ENCODE measurements around the gene GRHPR.
"Not testable (repeated sequence)": the region's sequence is repeated elsewhere in the genome, so short reads cannot be mapped to it uniquely, and the experiment has no call there.

GRHPR gene

DNA sequence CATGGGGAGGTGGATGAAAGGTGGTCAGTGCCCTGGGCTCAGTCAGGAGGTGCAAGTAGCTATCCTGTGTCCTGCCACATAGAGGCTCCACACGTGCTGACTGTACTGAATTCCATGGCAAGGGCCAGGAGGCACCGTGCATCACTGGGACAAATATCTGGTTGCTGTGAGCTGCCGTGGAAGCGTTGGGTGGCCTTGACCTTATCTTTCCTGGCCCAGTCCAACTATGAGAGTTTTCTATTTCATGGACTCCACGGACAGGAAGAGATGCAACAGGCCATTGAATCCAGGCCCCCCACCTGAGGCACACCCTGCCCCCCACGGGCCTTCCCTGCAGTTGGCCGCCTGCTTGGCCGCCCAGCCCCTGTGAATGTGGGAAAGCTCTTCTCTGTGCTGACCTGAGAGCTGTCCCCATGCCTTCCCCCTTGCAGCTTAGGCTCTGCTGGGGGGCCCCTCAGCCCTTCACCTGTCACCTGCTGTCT, 1.7 kb downstream of the GRHPR start:
- DNase-seq = no peak

GRCh38 chr9:37424686-37425297, 2.3 kb downstream of the GRHPR start:
- no peak for DNase-seq

- DNase-seq = no peak
These were observed 2.8 kb downstream of the GRHPR start for GRCh38 chr9:37425298-37425752.

GRCh38 chr9:37426431-37426830, 3.9 kb downstream of the GRHPR start:
- DNase-seq = not testable (repeated sequence)

DNA sequence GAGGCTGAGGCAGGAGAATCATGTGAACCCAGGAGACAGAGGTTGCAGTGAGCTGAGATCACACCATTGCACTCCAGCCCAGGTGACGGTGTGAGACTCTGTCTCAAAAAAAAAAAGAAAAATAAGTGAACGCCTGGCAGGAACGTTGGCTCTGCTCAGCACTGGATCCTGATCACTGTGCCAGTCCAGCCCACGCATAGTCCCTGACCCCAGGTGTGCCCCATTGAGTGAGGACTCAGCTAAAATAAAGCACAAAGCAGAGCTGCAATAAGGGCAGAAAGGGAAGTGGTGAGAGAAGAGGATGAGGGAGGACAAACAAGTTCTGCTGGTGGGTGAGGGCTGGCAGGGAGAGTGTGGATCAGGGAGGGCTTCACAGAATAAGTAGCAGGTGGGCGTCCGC, 4.3 kb downstream of the GRHPR start:
- DNase-seq = no peak

GRCh38 chr9:37428345-37428744, 5.8 kb downstream of the GRHPR start:
- no peak for DNase-seq

DNA sequence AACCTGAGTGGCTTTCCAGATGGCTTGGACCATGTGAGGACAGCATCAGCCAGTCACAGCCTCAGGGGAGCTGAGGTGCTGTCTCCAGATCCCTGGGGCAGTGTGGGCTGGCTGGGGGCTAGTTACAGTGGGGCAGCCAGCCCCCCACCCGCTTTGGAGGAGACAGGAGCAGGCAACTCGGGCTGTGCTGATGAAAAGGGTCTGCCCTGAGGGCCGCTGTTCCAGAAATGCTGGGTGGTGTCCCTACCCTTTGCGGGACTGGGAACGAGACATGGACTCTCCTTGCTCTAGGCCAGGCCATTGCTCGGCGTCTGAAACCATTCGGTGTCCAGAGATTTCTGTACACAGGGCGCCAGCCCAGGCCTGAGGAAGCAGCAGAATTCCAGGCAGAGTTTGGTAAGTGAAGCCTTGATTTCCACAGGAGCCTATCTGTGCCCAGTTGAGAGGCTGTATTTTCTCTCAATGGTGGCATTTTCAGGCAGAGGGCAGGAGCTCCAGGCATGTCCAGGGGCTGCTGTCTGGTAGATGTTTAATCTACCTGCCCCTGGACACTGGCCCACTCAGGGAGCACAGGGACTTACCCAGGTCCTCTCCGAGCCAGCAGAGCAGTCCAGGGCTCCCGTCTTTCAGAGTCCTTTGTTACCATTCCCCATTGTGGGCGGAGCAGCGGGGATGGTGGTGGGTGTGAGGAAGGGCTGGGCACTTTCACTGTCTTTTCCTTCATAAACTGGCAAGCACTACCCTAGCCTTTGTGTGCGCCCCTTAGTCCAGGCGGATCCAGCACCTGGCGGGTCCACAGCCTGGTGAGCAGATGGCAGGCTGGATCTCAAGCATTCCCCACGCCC, 7.2 kb downstream of the GRHPR start:
- no peak for DNase-seq

DNA sequence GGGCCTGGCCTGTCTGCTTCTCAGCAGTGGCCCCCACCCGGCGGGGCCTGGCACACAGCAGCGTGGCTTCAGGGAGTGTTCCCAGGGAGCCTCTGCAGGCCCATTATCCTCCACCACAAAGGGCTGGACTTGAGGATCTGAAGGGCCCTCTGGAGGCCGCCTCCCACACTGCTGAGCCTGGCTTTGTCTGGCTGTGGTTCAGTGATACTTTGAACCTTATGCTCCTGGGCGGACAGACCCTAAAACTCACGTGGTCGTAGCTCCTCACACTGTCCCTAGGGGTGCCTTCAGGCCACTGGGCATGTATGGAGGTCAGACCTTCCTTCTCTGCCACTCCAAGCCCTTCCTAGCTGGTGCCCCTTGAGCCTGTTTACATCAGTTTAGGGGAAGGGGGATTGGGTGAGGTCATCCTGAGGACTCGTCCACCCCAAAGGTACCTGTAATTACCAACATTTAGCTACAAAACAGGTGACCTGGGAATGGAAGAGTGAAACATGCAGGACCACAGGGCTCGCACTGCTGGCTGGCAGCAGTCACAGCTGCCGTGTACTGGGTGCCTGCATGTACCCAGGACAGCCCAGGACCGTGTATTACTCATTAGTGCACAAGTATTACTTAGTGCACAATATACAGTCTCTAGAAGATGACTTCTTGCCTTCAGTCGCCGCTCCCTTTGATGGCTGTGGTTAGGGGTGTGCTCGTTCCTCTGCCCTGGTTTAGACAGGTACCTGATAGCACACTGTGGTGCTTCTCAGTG, 8.5 kb downstream of the GRHPR start:
- no peak for DNase-seq

- DNase-seq = no peak
These were observed 9.5 kb downstream of the GRHPR start for GRCh38 chr9:37432020-37432419.

DNA sequence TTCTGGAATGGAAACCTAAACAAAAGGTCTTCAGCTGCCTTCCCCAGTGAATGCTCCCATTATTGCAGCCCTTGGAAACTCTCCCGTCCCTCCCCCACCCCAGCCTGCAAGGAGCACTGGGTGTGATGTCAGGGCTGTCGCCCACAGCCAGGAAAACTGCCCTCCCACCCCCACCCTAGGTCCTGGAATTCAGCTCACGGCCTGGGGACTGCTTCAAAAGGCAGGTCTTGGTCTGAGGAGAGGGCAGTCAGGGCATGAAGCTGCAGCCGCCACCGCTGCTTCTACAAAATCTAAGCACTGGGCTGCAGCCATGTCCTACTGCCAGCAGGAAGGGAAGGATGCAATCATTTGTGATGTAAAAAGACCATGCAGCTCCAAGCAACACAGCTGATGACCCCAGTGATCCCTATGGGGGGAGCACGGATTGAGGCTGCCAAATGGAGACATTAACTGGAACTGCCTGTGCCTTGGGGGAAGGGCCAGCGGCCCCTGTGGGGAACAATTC, 11.4 kb downstream of the GRHPR start:
- DNase-seq = no peak

DNA sequence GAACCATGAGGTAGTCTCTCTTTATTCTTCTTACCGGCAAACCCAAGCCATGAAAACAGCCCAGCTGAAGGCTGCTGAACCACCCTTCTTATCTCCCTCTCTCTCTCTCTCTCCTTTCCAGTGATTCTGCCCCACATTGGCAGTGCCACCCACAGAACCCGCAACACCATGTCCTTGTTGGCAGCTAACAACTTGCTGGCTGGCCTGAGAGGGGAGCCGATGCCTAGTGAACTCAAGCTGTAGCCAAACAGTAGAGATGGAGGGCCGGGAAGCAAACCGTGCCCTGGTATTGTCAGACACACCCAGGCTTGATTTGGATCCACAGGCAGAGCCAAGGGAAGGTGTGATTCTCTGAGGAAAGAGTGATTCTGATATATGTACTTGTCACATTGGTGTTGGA, 14.0 kb downstream of the GRHPR start:
- no peak for DNase-seq

DNA sequence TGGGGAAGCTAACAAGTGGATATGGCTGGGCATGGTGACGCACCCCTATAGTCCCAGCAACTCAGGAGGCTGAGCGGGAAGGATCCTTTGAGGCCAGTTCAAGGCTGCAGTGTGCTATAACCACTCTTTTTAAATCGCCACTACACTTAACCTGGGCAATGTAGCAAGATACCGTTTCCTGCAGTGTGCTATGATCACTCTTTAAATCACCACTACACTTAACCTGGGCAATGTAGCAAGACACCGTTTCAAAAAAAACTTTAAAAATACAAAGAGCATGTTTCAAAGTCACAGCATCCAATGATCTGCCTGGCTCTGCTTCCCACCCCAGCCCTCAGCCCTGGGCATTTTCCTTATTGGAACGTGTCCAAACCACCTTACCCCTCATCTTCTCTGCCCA, 14.5 kb downstream of the GRHPR start:
- DNase-seq = no peak

- no peak for DNase-seq
These were observed 15.1 kb downstream of the GRHPR start for GRCh38 chr9:37437621-37438020.

GRCh38 chr9:37438359-37438758, 15.9 kb downstream of the GRHPR start:
- DNase-seq = no peak

DNA sequence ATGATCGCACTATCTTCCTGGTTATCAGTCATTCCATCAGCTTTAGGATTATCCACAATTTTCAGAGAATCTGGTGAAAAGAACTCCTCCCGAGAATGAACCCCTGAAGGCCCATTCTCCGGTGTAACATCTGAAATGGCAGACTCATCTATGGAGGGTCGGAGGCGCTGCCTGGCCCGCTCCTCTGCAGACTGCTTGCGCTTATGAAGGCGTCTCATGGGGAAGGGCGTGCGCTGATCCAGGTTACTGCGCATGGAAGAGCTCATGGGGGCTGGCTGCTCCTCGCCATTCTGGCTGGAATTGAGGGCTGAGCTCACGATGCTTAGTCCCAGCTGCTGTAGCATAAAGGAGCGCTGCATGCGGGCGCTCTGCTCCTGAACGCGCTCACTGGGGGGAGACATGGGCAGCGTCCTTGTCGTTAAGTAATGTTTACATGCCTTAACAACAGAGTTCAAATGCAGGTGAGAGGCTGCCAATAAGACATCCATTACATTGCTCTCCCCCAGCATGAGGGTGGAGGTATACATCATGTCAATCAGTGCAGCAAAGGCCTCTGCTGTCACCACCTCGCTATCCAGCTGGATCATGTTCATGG, 19.4 kb downstream of the GRHPR start:
- no peak for DNase-seq

DNA sequence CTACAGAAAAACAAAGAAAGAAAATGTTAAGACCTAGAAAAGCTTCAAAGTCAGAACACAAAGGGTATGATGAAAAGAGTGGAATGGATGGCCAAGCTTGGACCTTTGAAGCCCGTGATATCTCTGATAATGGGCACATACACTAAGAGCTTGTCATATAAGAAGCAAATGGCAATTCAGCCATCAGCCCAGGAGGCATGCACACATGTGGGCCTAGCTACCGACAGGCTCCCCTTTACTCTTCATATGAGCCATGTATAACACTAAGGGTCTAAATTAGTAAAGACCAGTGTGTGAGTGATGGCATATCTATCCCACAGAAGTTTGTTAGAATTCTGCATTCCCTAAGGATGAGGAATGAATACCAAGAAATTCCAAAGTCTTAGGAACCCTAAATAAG, 20.1 kb downstream of the GRHPR start:
- DNase-seq = no peak

GRCh38 chr9:37443566-37443965, 21.1 kb downstream of the GRHPR start:
- no peak for DNase-seq

- no peak for DNase-seq
These were observed 22.4 kb downstream of the GRHPR start for GRCh38 chr9:37444890-37445289.

- DNase-seq = no peak
These were observed 23.3 kb downstream of the GRHPR start for GRCh38 chr9:37445832-37446231.

DNA sequence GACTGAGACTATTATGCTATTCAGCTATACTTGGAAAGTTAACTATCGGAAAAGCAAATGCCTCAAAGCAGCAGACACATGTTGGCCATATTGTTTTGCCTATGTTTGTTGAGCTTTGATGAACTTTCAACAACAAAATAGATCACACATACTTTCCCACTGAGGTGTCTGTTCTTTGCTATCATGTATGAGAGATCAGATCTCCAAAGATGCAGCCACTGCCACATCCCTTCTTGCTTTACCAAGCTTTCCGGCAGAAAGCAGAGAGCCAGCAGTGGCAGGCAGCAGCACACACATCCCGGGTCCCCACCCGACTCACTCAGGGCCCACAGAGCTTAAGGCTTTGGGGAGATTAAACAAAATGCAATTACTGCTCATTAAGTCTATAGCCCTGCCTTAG, 23.9 kb downstream of the GRHPR start:
- no peak for DNase-seq

DNA sequence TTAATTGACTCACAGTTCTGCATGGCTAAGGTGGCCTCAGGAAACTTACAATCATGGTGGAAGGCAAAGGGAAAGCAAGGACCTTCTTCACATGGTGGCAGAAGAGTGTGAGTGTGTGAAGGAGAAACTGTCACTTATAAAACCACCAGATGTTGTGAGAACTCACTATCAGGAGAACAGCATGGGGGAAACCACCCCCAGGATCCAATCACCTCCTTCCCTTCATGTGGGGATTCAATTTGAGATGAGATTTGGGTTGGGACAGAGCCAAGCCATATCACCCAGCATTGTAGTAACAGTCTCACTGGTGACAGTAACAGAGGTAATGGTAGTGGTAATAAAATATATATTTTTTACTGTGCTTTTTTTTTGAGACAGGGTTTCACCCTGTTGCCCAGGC, 24.6 kb downstream of the GRHPR start:
- DNase-seq = no peak

GRCh38 chr9:37449862-37450632, 27.6 kb downstream of the GRHPR start:
- no peak for DNase-seq

All from stimulated activated CD4-positive, alpha-beta T cell treated with anti-CD3 and anti-CD28 coated beads, Interleukin-12 subunit alpha, Interleukin-12 subunit beta, amount 100 ng/mL, for 4 hours (primary cell).